ENCODE data around the gene MAPKAPK5. TPM values are rescaled to one million over a fixed set of nuclear protein-coding genes. Genes with fewer than 3 reads are reported as not detected.

The MAPKAPK5 gene
- total RNA-seq, 3 donors from 2014 or later (not counting 1 experiment from before 2014, with no cell fraction given): 54.8 to 64.9 (median 63.5) TPM

- Mint-ChIP-seq H3K4me1 (no peaks in the 10 kb centered on the region), H3K27ac (no peak overlapping the region)
- DNase-seq: no peak
Measured at GRCh38 chr12:111886662-111887545, 44.9 kb downstream of the MAPKAPK5 start.

GRCh38 chr12:111887926-111888745 is 46.1 kb downstream of the MAPKAPK5 start:
- Histone ChIP-seq H3K9me3 (ENCODE audit: control insufficient read depth, insufficient read depth, low read length) (no peaks in the 10 kb centered on the region), H3K4me1 (ENCODE audit: control insufficient read depth, insufficient read depth, low read length) (no peaks in the 10 kb centered on the region), H3K27me3 (ENCODE audit: control insufficient read depth, insufficient read depth, low read length) (no peaks in the 10 kb centered on the region), H3K36me3 (ENCODE audit: control insufficient read depth, insufficient read depth, low read length) (peaks cover 80% of the 10 kb centered on the region), H3K4me3 (ENCODE audit: low read length) (no peak overlapping the region), H3K27ac (ENCODE audit: low read length) (no peak overlapping the region)
- Mint-ChIP-seq H3K4me1 (no peaks in the 10 kb centered on the region), H3K4me3 (no peak overlapping the region), H3K27me3 (ENCODE audit: low read depth in 2 of 2) (no peaks in the 10 kb centered on the region), H3K9me3 (no peaks in the 10 kb centered on the region), H3K27ac (no peak overlapping the region), H3K36me3 (peaks cover 10% of the 10 kb centered on the region)
- TF ChIP-seq CTCF (IDR thresholded peaks at IDR 0.05): no peak
- DNase-seq (no peak), ATAC-seq (no peak)
- 99% methylated on average over 11 of the region's 11 CpGs for WGBS (ENCODE audit: insufficient coverage)
- intact Hi-C loops (cut with micrococcal nuclease): no loop called here

More at GRCh38 chr12:111886662-111887545, 44.9 kb downstream of the MAPKAPK5 start:
- no peaks in the 10 kb centered on the region for H3K9me3 Mint-ChIP-seq
- intact Hi-C loops (cut with micrococcal nuclease): no loop called here
- no peaks in the 10 kb centered on the region for H3K9me3 ChIP-seq (ENCODE audit: control insufficient read depth, insufficient read depth, low read length)
- TF ChIP-seq CTCF (IDR thresholded peaks at IDR 0.05): no peak
- ATAC-seq: no peak
- no peak overlapping the region for H3K27ac ChIP-seq (ENCODE audit: low read length)
- peaks cover 73% of the 10 kb centered on the region for H3K36me3 ChIP-seq (ENCODE audit: control insufficient read depth, insufficient read depth, low read length)
- no peaks in the 10 kb centered on the region for H3K27me3 Mint-ChIP-seq (ENCODE audit: low read depth in 2 of 2)
- no peaks in the 10 kb centered on the region for H3K4me1 ChIP-seq (ENCODE audit: control insufficient read depth, insufficient read depth, low read length)
- no peaks in the 10 kb centered on the region for H3K27me3 ChIP-seq (ENCODE audit: control insufficient read depth, insufficient read depth, low read length)
- no peak overlapping the region for H3K4me3 ChIP-seq (ENCODE audit: low read length)
- no peak overlapping the region for H3K4me3 Mint-ChIP-seq
- WGBS (ENCODE audit: insufficient coverage): 91% methylated on average over 7 of the region's 7 CpGs
- peaks cover 10% of the 10 kb centered on the region for H3K36me3 Mint-ChIP-seq

GRCh38 chr12:111893287-111893686 is 51.3 kb downstream of the MAPKAPK5 start:
- Mint-ChIP-seq H3K27me3 (ENCODE audit: low read depth in 2 of 2) (no peaks in the 10 kb centered on the region), H3K4me3 (no peak overlapping the region), H3K4me1 (no peaks in the 10 kb centered on the region), H3K36me3 (peaks cover 7% of the 10 kb centered on the region), H3K27ac (no peak overlapping the region), H3K9me3 (no peaks in the 10 kb centered on the region)
- H3K36me3 ChIP-seq (ENCODE audit: control insufficient read depth, insufficient read depth, low read length): peaks cover 48% of the 10 kb centered on the region
- no peak for TF ChIP-seq CTCF (IDR thresholded peaks at IDR 0.05)
- H3K27me3 ChIP-seq (ENCODE audit: control insufficient read depth, insufficient read depth, low read length): no peaks in the 10 kb centered on the region
- H3K4me3 ChIP-seq (ENCODE audit: low read length): no peak overlapping the region
- ATAC-seq (no peak), DNase-seq (no peak)
- 100% methylated on average over 2 of the region's 2 CpGs for WGBS (ENCODE audit: insufficient coverage)
- no peaks in the 10 kb centered on the region for H3K9me3 ChIP-seq (ENCODE audit: control insufficient read depth, insufficient read depth, low read length)
- intact Hi-C loops (cut with micrococcal nuclease): no loop called here
- H3K27ac ChIP-seq (ENCODE audit: low read length): no peak overlapping the region
- H3K4me1 ChIP-seq (ENCODE audit: control insufficient read depth, insufficient read depth, low read length): no peaks in the 10 kb centered on the region
